GM19239 (cell line): ENCODE data around the gene SCGB1C1.

Source experiments
- DNase-seq: peaks from one replicate; pipeline ENCODE4 v3.0.0; 2011; ENCODE audit warnings: low spot score; ENCODE audit not compliant: insufficient read length
- FAIRE-seq: peaks from 2 replicates; lab custom pipeline; 2011; peaks lifted over from hg19 to GRCh38; lab: Jason Lieb, UNC

SCGB1C1 gene

GRCh38 chr11:204587-205109 lies 11.8 kb downstream of the SCGB1C1 start:
- DNase-seq = no peak
- FAIRE-seq = no peak

- FAIRE-seq = no peak
- DNase-seq = no peak
These were observed 12.5 kb downstream of the SCGB1C1 start for GRCh38 chr11:205221-206001.

GRCh38 chr11:206002-206384 lies 13.1 kb downstream of the SCGB1C1 start:
- no peak for DNase-seq
- peak; percentile 48 for FAIRE-seq

GRCh38 chr11:206526-207207 lies 13.8 kb downstream of the SCGB1C1 start:
- peak; percentile 32 for DNase-seq
- peak; percentile 14 for FAIRE-seq

- FAIRE-seq (peak; percentile 99), DNase-seq (peak; percentile 96)
These were observed 14.5 kb downstream of the SCGB1C1 start, which contains the start of the genes BET1L and RIC8A for GRCh38 chr11:207208-207862. BET1L (minus strand) TSS chr11:207399; CDS start chr11:207321, 78 bp downstream. RIC8A (plus strand) TSS chr11:207708; CDS start chr11:208855, 1,147 bp downstream.

GRCh38 chr11:207863-208180 lies 14.9 kb downstream of the SCGB1C1 start:
- DNase-seq = peak; percentile 22
- peak; percentile 26 for FAIRE-seq

GRCh38 chr11:208181-208916 lies 15.5 kb downstream of the SCGB1C1 start:
- FAIRE-seq = no peak

GRCh38 chr11:208917-209260 lies 16.0 kb downstream of the SCGB1C1 start:
- DNase-seq (no peak), FAIRE-seq (no peak)

More at GRCh38 chr11:208181-208916, 15.5 kb downstream of the SCGB1C1 start:
- peak; percentile 95 for DNase-seq

- FAIRE-seq = no peak
These were observed 16.6 kb downstream of the SCGB1C1 start for GRCh38 chr11:209275-210121.

GRCh38 chr11:210122-210802 lies 17.4 kb downstream of the SCGB1C1 start:
- FAIRE-seq (no peak), DNase-seq (no peak)

More at GRCh38 chr11:209275-210121, 16.6 kb downstream of the SCGB1C1 start:
- DNase-seq = no peak

GRCh38 chr11:210803-211180 lies 17.9 kb downstream of the SCGB1C1 start:
- DNase-seq (no peak), FAIRE-seq (no peak)

- FAIRE-seq (no peak), DNase-seq (no peak)
These were observed 18.4 kb downstream of the SCGB1C1 start for GRCh38 chr11:211295-211694.

- no peak for FAIRE-seq
These were observed 18.9 kb downstream of the SCGB1C1 start for GRCh38 chr11:211741-212140.

GRCh38 chr11:212150-213100 lies 19.5 kb downstream of the SCGB1C1 start:
- FAIRE-seq (no peak), DNase-seq (no peak)

More at GRCh38 chr11:211741-212140, 18.9 kb downstream of the SCGB1C1 start:
- no peak for DNase-seq

GRCh38 chr11:213111-213510 lies 20.2 kb downstream of the SCGB1C1 start:
- FAIRE-seq (no peak), DNase-seq (no peak)

- DNase-seq (no peak), FAIRE-seq (no peak)
These were observed 21.2 kb downstream of the SCGB1C1 start for GRCh38 chr11:214083-214482.

GRCh38 chr11:215581-216037 lies 22.7 kb downstream of the SCGB1C1 start:
- no peak for DNase-seq
- no peak for FAIRE-seq
